ENCODE results near the gene CDHR3.

Gene CDHR3

GRCh38 chr7:106023369-106024322 lies 60.6 kb downstream of the CDHR3 start:
- DNase-seq (ENCODE audit: low spot score) = no peak

GRCh38 chr7:106026101-106026500 lies 63.0 kb downstream of the CDHR3 start:
- no peak for DNase-seq (ENCODE audit: low spot score)

- DNase-seq (ENCODE audit: low spot score) = no peak
Observed at GRCh38 chr7:106029451-106029850, 66.4 kb downstream of the CDHR3 start.

GRCh38 chr7:106029941-106030340 lies 66.9 kb downstream of the CDHR3 start:
- no peak for DNase-seq (ENCODE audit: low spot score)

- peak; percentile 78 for DNase-seq (ENCODE audit: low spot score)
Observed at GRCh38 chr7:106031300-106032035, 68.4 kb downstream of the CDHR3 start.

GRCh38 chr7:106032295-106032694 lies 69.2 kb downstream of the CDHR3 start:
- DNase-seq (ENCODE audit: low spot score) = no peak

- DNase-seq (ENCODE audit: low spot score) = no peak
Observed at GRCh38 chr7:106033735-106034134, 70.7 kb downstream of the CDHR3 start.

GRCh38 chr7:106034383-106034782 lies 71.3 kb downstream of the CDHR3 start:
- no peak for DNase-seq (ENCODE audit: low spot score)

GRCh38 chr7:106035568-106035967 lies 72.5 kb downstream of the CDHR3 start:
- no peak for DNase-seq (ENCODE audit: low spot score)

- DNase-seq (ENCODE audit: low spot score) = no peak
Observed at GRCh38 chr7:106036004-106036403, 72.9 kb downstream of the CDHR3 start.

GRCh38 chr7:106037489-106038176 lies 74.6 kb downstream of the CDHR3 start:
- DNase-seq (ENCODE audit: low spot score) = no peak

GRCh38 chr7:106038289-106038688 lies 75.2 kb downstream of the CDHR3 start:
- no peak for DNase-seq (ENCODE audit: low spot score)

- DNase-seq (ENCODE audit: low spot score) = no peak
Observed at GRCh38 chr7:106038916-106039315, 75.9 kb downstream of the CDHR3 start.

- no peak for DNase-seq (ENCODE audit: low spot score)
Observed at GRCh38 chr7:106039486-106040060, 76.5 kb downstream of the CDHR3 start.

- no peak for DNase-seq (ENCODE audit: low spot score)
Observed at GRCh38 chr7:106041140-106041717, 78.2 kb downstream of the CDHR3 start.

- DNase-seq (ENCODE audit: low spot score) = no peak
Observed at GRCh38 chr7:106042196-106042611, 79.1 kb downstream of the CDHR3 start.

GRCh38 chr7:106045139-106045538 lies 82.1 kb downstream of the CDHR3 start:
- no peak for DNase-seq (ENCODE audit: low spot score)

GRCh38 chr7:106045586-106045985 lies 82.5 kb downstream of the CDHR3 start:
- DNase-seq (ENCODE audit: low spot score) = no peak

- DNase-seq (ENCODE audit: low spot score) = no peak
Observed at GRCh38 chr7:106047184-106047583, 84.1 kb downstream of the CDHR3 start.

- no peak for DNase-seq (ENCODE audit: low spot score)
Observed at GRCh38 chr7:106047818-106048705, 85.0 kb downstream of the CDHR3 start.

- DNase-seq (ENCODE audit: low spot score) = no peak
Observed at GRCh38 chr7:106048706-106049020, 85.6 kb downstream of the CDHR3 start.

Measured in Ammon's horn (tissue), 1 donor.